SK-N-SH (cell line): ENCODE measurements around the gene TDP1. TPM values are rescaled to one million over a fixed set of nuclear protein-coding genes. Genes with fewer than 3 reads are reported as not detected.

Source experiments
- CTCF ChIA-PET: fragments of 300-600, 350-600 bp; formaldehyde crosslinking; extraction: SDS; loops from one replicate; lab custom pipeline; 2021; lab: Yijun Ruan, JAX
- POLR2A ChIA-PET: fragments of 350-600 bp; sonication (Branson Sonifier 250); formaldehyde crosslinking; extraction: SDS; loops from one replicate; lab custom pipeline; 2020; ENCODE audit warnings: antibody characterized with exemption, inconsistent platforms; lab: Yijun Ruan, JAX
- DNase-seq: peaks from one replicate; pipeline ENCODE4 v3.0.0; 2012
- H2AFZ ChIP-seq: fragments of 200-600 bp; sonication (generic); 2 replicates; pipeline ENCODE4 v1.8.1; 2016; ENCODE audit warnings: antibody characterized with exemption, mild to moderate bottlenecking, low read depth
- H3F3A ChIP-seq: fragments of 200-600 bp; sonication (generic); replicated peaks from 2 replicates; pipeline ENCODE3; 2016; ENCODE audit warnings: antibody characterized with exemption, mild to moderate bottlenecking; ENCODE audit not compliant: insufficient read depth
- H3K27ac ChIP-seq, 2 experiments: fragments of 200-500 bp in 1 of 2; fragments of 200-600 bp in 1 of 2; sonication (Bioruptor generic) in 1 of 2; sonication (generic), shearing (Covaris generic) in 1 of 2; 2 replicates each; pipeline versions ENCODE4 v1.5.1 to v1.6.1; 2014 to 2016; ENCODE audit warnings: low read depth in 2 of 2, inconsistent platforms in 1 of 2, low read length in 1 of 2, mild to moderate bottlenecking in 1 of 2, mixed read lengths in 1 of 2
- H3K27me3 ChIP-seq: fragments of 200-600 bp; sonication (generic), shearing (Covaris generic); 2 replicates; pipeline ENCODE4 v1.6.1; 2016; ENCODE audit warnings: mixed run types; ENCODE audit not compliant: insufficient read depth
- H3K36me3 ChIP-seq, 2 experiments: fragments of 200-500 bp in 1 of 2; fragments of 200-600 bp in 1 of 2; sonication (Bioruptor generic) in 1 of 2; sonication (generic) in 1 of 2; replicated peaks in 1 of 2; 2 replicates each; pipeline versions ENCODE3 to v1.5.1; 2014 to 2016; ENCODE audit warnings: low read length in 1 of 2, mild to moderate bottlenecking in 1 of 2; ENCODE audit not compliant: insufficient read depth in 2 of 2, control insufficient read depth in 1 of 2
- H3K4me1 ChIP-seq, 2 experiments: fragments of 200-500 bp in 1 of 2; fragments of 200-600 bp in 1 of 2; sonication (Bioruptor generic) in 1 of 2; sonication (generic), shearing (Covaris generic) in 1 of 2; 2 replicates each; pipeline versions ENCODE4 v1.5.1 to v1.6.1; 2014 to 2016; ENCODE audit warnings: low read depth in 1 of 2, low read length in 1 of 2, mixed run types in 1 of 2; ENCODE audit not compliant: insufficient read depth in 2 of 2, control insufficient read depth in 1 of 2
- H3K4me2 ChIP-seq: fragments of 200-600 bp; sonication (generic), shearing (Covaris generic); 2 replicates; pipeline ENCODE4 v1.6.1; 2017; ENCODE audit warnings: mixed run types
- H3K4me3 ChIP-seq, 2 experiments: fragments of 200-500 bp in 1 of 2; fragments of 200-600 bp in 1 of 2; sonication (Bioruptor generic) in 1 of 2; sonication (generic), shearing (Covaris generic) in 1 of 2; 2 replicates each; pipeline versions ENCODE4 v1.5.1 to v1.8.1; 2014 to 2016; ENCODE audit warnings: low read depth in 2 of 2, inconsistent platforms in 1 of 2, low read length in 1 of 2, mild to moderate bottlenecking in 1 of 2, mixed read lengths in 1 of 2, moderate library complexity in 1 of 2
- H3K79me2 ChIP-seq: fragments of 200-600 bp; sonication (generic); 2 replicates; pipeline ENCODE4 v1.8.1; 2017; ENCODE audit warnings: mild to moderate bottlenecking; ENCODE audit not compliant: insufficient read depth
- H3K9ac ChIP-seq: fragments of 200-600 bp; sonication (generic); 2 replicates; pipeline ENCODE4 v1.6.1; 2017; ENCODE audit warnings: mixed run types
- H3K9me2 ChIP-seq: fragments of 200-600 bp; sonication (generic); 2 replicates; pipeline ENCODE4 v1.6.1; 2017; ENCODE audit warnings: mixed run types
- H3K9me3 ChIP-seq: fragments of 200-600 bp; sonication (generic); 2 replicates; pipeline ENCODE4 v1.6.1; 2017; ENCODE audit warnings: mixed run types, mild to moderate bottlenecking, moderate library complexity
- H4K20me1 ChIP-seq: fragments of 200-600 bp; sonication (generic); 2 replicates; pipeline ENCODE4 v1.6.1; 2017; ENCODE audit warnings: mild to moderate bottlenecking, mixed run types; ENCODE audit not compliant: insufficient read depth
- CHD2 ChIP-seq: fragments of 150-350 bp; IDR thresholded peaks from 2 replicates; pipeline ENCODE4 v1.6.1; 2018; ENCODE audit warnings: low read length; ENCODE audit not compliant: partially characterized antibody
- ELF1 ChIP-seq: IDR thresholded peaks from 2 replicates; pipeline ENCODE4 v1.4.0; 2012
- FOXM1 ChIP-seq: IDR thresholded peaks from 2 replicates; pipeline ENCODE4 v1.4.0; 2012; ENCODE audit warnings: low read depth, mild to moderate bottlenecking
- GABPA ChIP-seq: IDR thresholded peaks from 2 replicates; pipeline ENCODE4 v1.4.0; 2012; ENCODE audit warnings: low read depth, mild to moderate bottlenecking
- MXI1 ChIP-seq: IDR thresholded peaks from 2 replicates; pipeline ENCODE4 v1.6.1; 2012; ENCODE audit warnings: mild to moderate bottlenecking, low read depth, low read length, improper control_type of control experiment
- NFIC ChIP-seq: IDR thresholded peaks from 2 replicates; pipeline ENCODE4 v1.4.0; 2012; ENCODE audit warnings: borderline replicate concordance
- NRF1 ChIP-seq: IDR thresholded peaks from 2 replicates; pipeline ENCODE4 v1.6.1; 2012; ENCODE audit warnings: low read depth, mild to moderate bottlenecking, low read length
- POLR2AphosphoS5 ChIP-seq: IDR thresholded peaks from 2 replicates; pipeline ENCODE4 v1.6.1; 2012; ENCODE audit warnings: low read depth, low read length
- RCOR1 ChIP-seq: fragments of 150-350 bp; IDR thresholded peaks from 2 replicates; pipeline ENCODE4 v1.6.1; 2017; ENCODE audit warnings: antibody characterized with exemption, low read length
- RFX5 ChIP-seq: IDR thresholded peaks from 2 replicates; pipeline ENCODE4 v1.6.1; 2012; ENCODE audit warnings: mild to moderate bottlenecking, improper control_type of control experiment, low read length
- RXRA ChIP-seq: IDR thresholded peaks from 2 replicates; pipeline ENCODE4 v1.4.0; 2012; ENCODE audit warnings: low read depth, mild to moderate bottlenecking, borderline replicate concordance
- SIN3A ChIP-seq: IDR thresholded peaks from 2 replicates; pipeline ENCODE4 v1.6.1; 2012; ENCODE audit warnings: low read depth, mild to moderate bottlenecking, low read length, moderate library complexity, borderline replicate concordance
- SMC3 ChIP-seq: IDR thresholded peaks from 2 replicates; pipeline ENCODE4 v1.6.1; 2012; ENCODE audit warnings: low read depth, low read length, improper control_type of control experiment
- TAF1 ChIP-seq: IDR thresholded peaks from 2 replicates; pipeline ENCODE4 v1.6.1; 2012; ENCODE audit warnings: low read depth, mild to moderate bottlenecking, low read length, moderate library complexity, borderline replicate concordance
- YY1 ChIP-seq: IDR thresholded peaks from 2 replicates; pipeline ENCODE4 v1.4.0; 2012; ENCODE audit warnings: low read depth, mild to moderate bottlenecking
- WGBS: methylation state at CpG from one replicate; pipeline ENCODE4 v1.1.6; 2017; ENCODE audit warnings: low lambda C conversion rate; 5-methylcytosine and 5-hydroxymethylcytosine counted together
- polyA plus RNA-seq, 3 experiments: library from polyadenylated mRNA; depleted of rRNA; stranded (reverse); fragments of >200 nt; gene quantifications; 2 replicates each; pipeline ENCODE4 v1.2.3, GENCODE V29; 2012
- TF ChIP-seq, protein P1 (sequence below): IDR thresholded peaks from 2 replicates; pipeline ENCODE4 v1.4.0; 2012; ENCODE audit warnings: low read depth, borderline replicate concordance
- TF ChIP-seq, protein P2 (sequence below): fragments of 200-600 bp; sonication (generic); IDR thresholded peaks from 2 replicates; pipeline ENCODE4 v1.6.1; 2017; ENCODE audit warnings: antibody characterized with exemption, mild to moderate bottlenecking, moderate library complexity
- TF ChIP-seq, protein P3 (sequence below): IDR thresholded peaks from 2 replicates; pipeline ENCODE4; 2012
- TF ChIP-seq, protein P4 (sequence below): IDR thresholded peaks from 2 replicates; pipeline ENCODE4 v1.4.0; 2012; ENCODE audit warnings: low read depth
- TF ChIP-seq, protein P5 (sequence below): IDR thresholded peaks from 2 replicates; pipeline ENCODE4 v1.6.1; 2012; ENCODE audit warnings: mild to moderate bottlenecking, low read depth, low read length, moderate library complexity

The TDP1 gene
- polyA plus RNA-seq, 1 of the 3 experiments (the other 2 are of a cell fraction), result 14.5 TPM

DNA sequence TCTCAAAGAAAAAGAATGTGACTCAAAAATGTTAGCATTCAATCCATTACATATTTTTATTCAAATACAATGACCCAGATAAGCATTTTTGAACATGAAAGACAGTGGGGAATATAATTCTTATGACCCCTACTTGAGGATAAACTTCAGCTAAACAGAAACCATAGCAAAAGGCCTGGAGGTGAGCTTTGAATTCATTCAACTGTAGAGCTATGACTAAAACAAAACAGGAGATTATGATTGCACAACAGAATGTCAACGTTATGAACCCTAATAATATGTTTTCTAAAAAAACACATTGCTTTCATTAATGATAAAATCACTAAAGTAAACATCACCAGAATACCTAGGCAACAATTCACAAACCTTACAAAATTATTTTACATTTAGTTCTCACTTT is 29.0 kb upstream of the TDP1 start:
- Histone ChIP-seq H3K4me2 (no peak overlapping the region), H3K4me3 (no peak overlapping the region), H3K36me3 (peaks cover 0 to 16% of the 10 kb centered on the region in 2 experiments), H4K20me1 (no peaks in the 10 kb centered on the region), H3K27ac (peak overlapping the region in 1 of 2 experiments; percentile 44; a peak in 1 of 4 replicates), H3K27me3 (no peaks in the 10 kb centered on the region), H3K9ac (no peak overlapping the region), H3K79me2 (no peaks in the 10 kb centered on the region), H3F3A (peaks cover 19% of the 10 kb centered on the region), H3K4me1 (peaks cover 0 to 6% of the 10 kb centered on the region in 2 experiments; a peak in 2 of 4 replicates), H2AFZ (no peak overlapping the region), H3K9me2 (no peaks in the 10 kb centered on the region), H3K9me3 (no peaks in the 10 kb centered on the region)
- no peak for DNase-seq
- POLR2A ChIA-PET, result no interaction called here
- TF ChIP-seq ELF1 (no peak), GABPA (no peak), FOXM1 (no peak), YY1 (no peak), POLR2AphosphoS5 (no peak), NRF1 (no peak), SIN3A (no peak), NFIC (no peak), CHD2 (no peak), RCOR1 (no peak), SMC3 (no peak), MXI1 (no peak), TAF1 (no peak), RFX5 (no peak), RXRA (no peak)
- TF ChIP-seq, protein P1, sequence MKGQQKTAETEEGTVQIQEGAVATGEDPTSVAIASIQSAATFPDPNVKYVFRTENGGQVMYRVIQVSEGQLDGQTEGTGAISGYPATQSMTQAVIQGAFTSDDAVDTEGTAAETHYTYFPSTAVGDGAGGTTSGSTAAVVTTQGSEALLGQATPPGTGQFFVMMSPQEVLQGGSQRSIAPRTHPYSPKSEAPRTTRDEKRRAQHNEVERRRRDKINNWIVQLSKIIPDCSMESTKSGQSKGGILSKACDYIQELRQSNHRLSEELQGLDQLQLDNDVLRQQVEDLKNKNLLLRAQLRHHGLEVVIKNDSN, result no peak
- TF ChIP-seq, protein P2, sequence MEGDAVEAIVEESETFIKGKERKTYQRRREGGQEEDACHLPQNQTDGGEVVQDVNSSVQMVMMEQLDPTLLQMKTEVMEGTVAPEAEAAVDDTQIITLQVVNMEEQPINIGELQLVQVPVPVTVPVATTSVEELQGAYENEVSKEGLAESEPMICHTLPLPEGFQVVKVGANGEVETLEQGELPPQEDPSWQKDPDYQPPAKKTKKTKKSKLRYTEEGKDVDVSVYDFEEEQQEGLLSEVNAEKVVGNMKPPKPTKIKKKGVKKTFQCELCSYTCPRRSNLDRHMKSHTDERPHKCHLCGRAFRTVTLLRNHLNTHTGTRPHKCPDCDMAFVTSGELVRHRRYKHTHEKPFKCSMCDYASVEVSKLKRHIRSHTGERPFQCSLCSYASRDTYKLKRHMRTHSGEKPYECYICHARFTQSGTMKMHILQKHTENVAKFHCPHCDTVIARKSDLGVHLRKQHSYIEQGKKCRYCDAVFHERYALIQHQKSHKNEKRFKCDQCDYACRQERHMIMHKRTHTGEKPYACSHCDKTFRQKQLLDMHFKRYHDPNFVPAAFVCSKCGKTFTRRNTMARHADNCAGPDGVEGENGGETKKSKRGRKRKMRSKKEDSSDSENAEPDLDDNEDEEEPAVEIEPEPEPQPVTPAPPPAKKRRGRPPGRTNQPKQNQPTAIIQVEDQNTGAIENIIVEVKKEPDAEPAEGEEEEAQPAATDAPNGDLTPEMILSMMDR, result no peak
- TF ChIP-seq, protein P3, sequence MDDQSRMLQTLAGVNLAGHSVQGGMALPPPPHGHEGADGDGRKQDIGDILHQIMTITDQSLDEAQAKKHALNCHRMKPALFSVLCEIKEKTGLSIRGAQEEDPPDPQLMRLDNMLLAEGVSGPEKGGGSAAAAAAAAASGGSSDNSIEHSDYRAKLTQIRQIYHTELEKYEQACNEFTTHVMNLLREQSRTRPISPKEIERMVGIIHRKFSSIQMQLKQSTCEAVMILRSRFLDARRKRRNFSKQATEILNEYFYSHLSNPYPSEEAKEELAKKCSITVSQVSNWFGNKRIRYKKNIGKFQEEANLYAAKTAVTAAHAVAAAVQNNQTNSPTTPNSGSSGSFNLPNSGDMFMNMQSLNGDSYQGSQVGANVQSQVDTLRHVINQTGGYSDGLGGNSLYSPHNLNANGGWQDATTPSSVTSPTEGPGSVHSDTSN, result no peak
- TF ChIP-seq, protein P4, sequence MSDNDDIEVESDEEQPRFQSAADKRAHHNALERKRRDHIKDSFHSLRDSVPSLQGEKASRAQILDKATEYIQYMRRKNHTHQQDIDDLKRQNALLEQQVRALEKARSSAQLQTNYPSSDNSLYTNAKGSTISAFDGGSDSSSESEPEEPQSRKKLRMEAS, result no peak
- TF ChIP-seq, protein P5, sequence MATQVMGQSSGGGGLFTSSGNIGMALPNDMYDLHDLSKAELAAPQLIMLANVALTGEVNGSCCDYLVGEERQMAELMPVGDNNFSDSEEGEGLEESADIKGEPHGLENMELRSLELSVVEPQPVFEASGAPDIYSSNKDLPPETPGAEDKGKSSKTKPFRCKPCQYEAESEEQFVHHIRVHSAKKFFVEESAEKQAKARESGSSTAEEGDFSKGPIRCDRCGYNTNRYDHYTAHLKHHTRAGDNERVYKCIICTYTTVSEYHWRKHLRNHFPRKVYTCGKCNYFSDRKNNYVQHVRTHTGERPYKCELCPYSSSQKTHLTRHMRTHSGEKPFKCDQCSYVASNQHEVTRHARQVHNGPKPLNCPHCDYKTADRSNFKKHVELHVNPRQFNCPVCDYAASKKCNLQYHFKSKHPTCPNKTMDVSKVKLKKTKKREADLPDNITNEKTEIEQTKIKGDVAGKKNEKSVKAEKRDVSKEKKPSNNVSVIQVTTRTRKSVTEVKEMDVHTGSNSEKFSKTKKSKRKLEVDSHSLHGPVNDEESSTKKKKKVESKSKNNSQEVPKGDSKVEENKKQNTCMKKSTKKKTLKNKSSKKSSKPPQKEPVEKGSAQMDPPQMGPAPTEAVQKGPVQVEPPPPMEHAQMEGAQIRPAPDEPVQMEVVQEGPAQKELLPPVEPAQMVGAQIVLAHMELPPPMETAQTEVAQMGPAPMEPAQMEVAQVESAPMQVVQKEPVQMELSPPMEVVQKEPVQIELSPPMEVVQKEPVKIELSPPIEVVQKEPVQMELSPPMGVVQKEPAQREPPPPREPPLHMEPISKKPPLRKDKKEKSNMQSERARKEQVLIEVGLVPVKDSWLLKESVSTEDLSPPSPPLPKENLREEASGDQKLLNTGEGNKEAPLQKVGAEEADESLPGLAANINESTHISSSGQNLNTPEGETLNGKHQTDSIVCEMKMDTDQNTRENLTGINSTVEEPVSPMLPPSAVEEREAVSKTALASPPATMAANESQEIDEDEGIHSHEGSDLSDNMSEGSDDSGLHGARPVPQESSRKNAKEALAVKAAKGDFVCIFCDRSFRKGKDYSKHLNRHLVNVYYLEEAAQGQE, result no peak
- WGBS, result 19% methylated on average over 1 of the region's 1 CpG
- CTCF ChIA-PET, result no interaction called here
